ENCODE results near the gene BMPER.

The BMPER gene

GRCh38 chr7:33970536-33970935 lies 65.2 kb downstream of the BMPER start:
- no peak for DNase-seq (ENCODE audit: low read depth)

GRCh38 chr7:33971106-33971505 lies 65.8 kb downstream of the BMPER start:
- DNase-seq (ENCODE audit: low read depth): no peak

GRCh38 chr7:33973231-33974015 lies 68.1 kb downstream of the BMPER start:
- no peak for DNase-seq (ENCODE audit: low read depth)

GRCh38 chr7:33979300-33979806 lies 74.0 kb downstream of the BMPER start:
- no peak for DNase-seq (ENCODE audit: low read depth)

GRCh38 chr7:33979807-33980355 lies 74.5 kb downstream of the BMPER start:
- no peak for DNase-seq (ENCODE audit: low read depth)

- no peak for DNase-seq (ENCODE audit: low read depth)
Observed at GRCh38 chr7:33981226-33981625, 75.9 kb downstream of the BMPER start.

GRCh38 chr7:33981671-33982424 lies 76.5 kb downstream of the BMPER start:
- no peak for DNase-seq (ENCODE audit: low read depth)

GRCh38 chr7:33982425-33982786 lies 77.1 kb downstream of the BMPER start:
- no peak for DNase-seq (ENCODE audit: low read depth)

GRCh38 chr7:33986451-33986850 lies 81.1 kb downstream of the BMPER start:
- no peak for DNase-seq (ENCODE audit: low read depth)

- no peak for DNase-seq (ENCODE audit: low read depth)
Observed at GRCh38 chr7:33986951-33987947, 81.9 kb downstream of the BMPER start.

- no peak for DNase-seq (ENCODE audit: low read depth)
Observed at GRCh38 chr7:33996899-33997298, 91.6 kb downstream of the BMPER start.

GRCh38 chr7:33998476-33998875 lies 93.1 kb downstream of the BMPER start:
- DNase-seq (ENCODE audit: low read depth): no peak

GRCh38 chr7:34011017-34011695 lies 105.8 kb downstream of the BMPER start:
- DNase-seq (ENCODE audit: low read depth): no peak

GRCh38 chr7:34011696-34012095 lies 106.4 kb downstream of the BMPER start:
- no peak for DNase-seq (ENCODE audit: low read depth)

- DNase-seq (ENCODE audit: low read depth): no peak
Observed at GRCh38 chr7:34013421-34013820, 108.1 kb downstream of the BMPER start.

GRCh38 chr7:34015651-34016050 lies 110.3 kb downstream of the BMPER start:
- no peak for DNase-seq (ENCODE audit: low read depth)

GRCh38 chr7:34016876-34017275 lies 111.5 kb downstream of the BMPER start:
- no peak for DNase-seq (ENCODE audit: low read depth)

- DNase-seq (ENCODE audit: low read depth): no peak
Observed at GRCh38 chr7:34019301-34019790, 114.0 kb downstream of the BMPER start.

- DNase-seq (ENCODE audit: low read depth): no peak
Observed at GRCh38 chr7:34022626-34023025, 117.3 kb downstream of the BMPER start.

- no peak for DNase-seq (ENCODE audit: low read depth)
Observed at GRCh38 chr7:34025600-34025999, 120.3 kb downstream of the BMPER start.

Data from activated gamma-delta T cell treated with anti-CD3 and anti-CD28 coated beads, Interleukin-2, amount 50 U/mL, for 16 hours (primary cell).